Measurements from ENCODE around the gene ALX4.

The ALX4 gene

GRCh38 chr11:44281151-44281550, 28.8 kb downstream of the ALX4 start:
- DNase-seq (ENCODE audit: insufficient read length, low spot score) (no peak), FAIRE-seq (no peak)
- no peak for TF ChIP-seq CTCF (IDR thresholded peaks at IDR 0.05; ENCODE audit: insufficient read depth, missing control alignments)

GRCh38 chr11:44280257-44280656, 29.7 kb downstream of the ALX4 start:
- no peak for TF ChIP-seq CTCF (IDR thresholded peaks at IDR 0.05; ENCODE audit: insufficient read depth, missing control alignments)
- no peak for DNase-seq (ENCODE audit: insufficient read length, low spot score)
- FAIRE-seq = no peak

- no peak for TF ChIP-seq CTCF (IDR thresholded peaks at IDR 0.05; ENCODE audit: insufficient read depth, missing control alignments)
- FAIRE-seq (no peak), DNase-seq (ENCODE audit: insufficient read length, low spot score) (no peak)
Measured at GRCh38 chr11:44279483-44279882, 30.5 kb downstream of the ALX4 start.

- no peak for TF ChIP-seq CTCF (IDR thresholded peaks at IDR 0.05; ENCODE audit: insufficient read depth, missing control alignments)
- DNase-seq (ENCODE audit: insufficient read length, low spot score) = no peak
- no peak for FAIRE-seq
Measured at GRCh38 chr11:44277196-44278090, 32.5 kb downstream of the ALX4 start.

- no peak for FAIRE-seq
- no peak for DNase-seq (ENCODE audit: insufficient read length, low spot score)
- TF ChIP-seq CTCF (IDR thresholded peaks at IDR 0.05; ENCODE audit: insufficient read depth, missing control alignments) = no peak
Measured at GRCh38 chr11:44275961-44276550, 33.9 kb downstream of the ALX4 start.

- no peak for TF ChIP-seq CTCF (IDR thresholded peaks at IDR 0.05; ENCODE audit: insufficient read depth, missing control alignments)
- FAIRE-seq = no peak
- no peak for DNase-seq (ENCODE audit: insufficient read length, low spot score)
Measured at GRCh38 chr11:44275241-44275640, 34.7 kb downstream of the ALX4 start.

- DNase-seq (ENCODE audit: insufficient read length, low spot score) (no peak), FAIRE-seq (no peak)
- no peak for TF ChIP-seq CTCF (IDR thresholded peaks at IDR 0.05; ENCODE audit: insufficient read depth, missing control alignments)
Measured at GRCh38 chr11:44274404-44274803, 35.5 kb downstream of the ALX4 start.

Measured in D721Med (cell line).